Adrenal gland (tissue), 5 donors: Measurements from ENCODE around the gene MSRB1.

Source experiments
- CTCF ChIP-seq, 6 experiments: fragments of 450-650 bp in 4 of 6; fragments of 200-600 bp in 2 of 6; sonication (generic) in 1 of 6; IDR thresholded peaks; 1 replicate in 5 of 6; 2 replicates in 1 of 6; pipeline versions ENCODE4 v1.5.1 to v1.8.0; 2016 to 2021; ENCODE audit warnings: antibody characterized with exemption in 6 of 6, mild to moderate bottlenecking in 2 of 6, moderate library complexity in 1 of 6
- POLR2A ChIP-seq, 2 donors: fragments of 450-650 bp; IDR thresholded peaks; one replicate each; pipeline ENCODE4 v1.6.1; 2017; ENCODE audit warnings: antibody characterized with exemption in 2 of 2, mild to moderate bottlenecking in 2 of 2, moderate library complexity in 1 of 2
- donor health status: DM: no; HTN: no; CAD: no.

GRCh38 chr16:1918351-1919326, 24.4 kb downstream of the MSRB1 start, which contains the start of gene HS3ST6:
- TF ChIP-seq CTCF (IDR thresholded peaks at IDR 0.05) (no peak), POLR2A (IDR thresholded peaks at IDR 0.05) (no peak)
